Measurements from ENCODE around the gene RUBCNL.
"Not testable (repeated sequence)": the region's sequence is repeated elsewhere in the genome, so short reads cannot be mapped to it uniquely, and the experiment has no call there.

RUBCNL gene

DNA sequence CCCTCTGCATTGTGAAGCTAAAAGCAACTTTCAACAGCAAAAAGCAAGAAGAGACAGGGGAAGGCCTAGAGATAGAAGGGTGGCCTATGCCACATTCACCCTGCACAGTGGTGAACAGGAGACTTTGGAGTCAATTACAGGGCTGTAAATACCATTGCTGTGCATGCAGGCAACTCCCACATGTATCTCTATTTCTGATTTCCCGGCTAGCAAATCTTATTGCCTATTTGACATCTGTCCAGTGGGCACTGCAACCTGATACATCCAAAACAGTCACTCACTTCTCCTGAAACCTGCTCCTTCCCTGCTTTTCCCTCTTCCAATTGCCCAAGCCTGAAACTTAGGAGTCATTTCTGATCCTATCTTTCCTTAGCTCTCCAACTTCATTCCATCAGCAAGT, 13.4 kb downstream of the RUBCNL start:
- no peaks in the 10 kb centered on the region for H3K27me3 ChIP-seq (ENCODE audit: insufficient read depth, insufficient read length)
- H3K9ac ChIP-seq (ENCODE audit: insufficient read length, low read depth): no peak overlapping the region
- no peak overlapping the region for H3K4me3 ChIP-seq (ENCODE audit: insufficient read length, low read depth)
- H3K36me3 ChIP-seq (ENCODE audit: insufficient read depth, insufficient read length, low read length): no peaks in the 10 kb centered on the region
- no peak for DNase-seq (ENCODE audit: low read depth, low spot score)
- TF ChIP-seq ZNF274 (IDR thresholded peaks at IDR 0.05; ENCODE audit: low read depth, low read length) (no peak), YY1 (IDR thresholded peaks at IDR 0.05; ENCODE audit: insufficient read depth, insufficient read length) (no peak), SUZ12 (IDR thresholded peaks at IDR 0.05; ENCODE audit: extremely low read depth, insufficient read depth, insufficient read length) (no peak)
- H3K4me1 ChIP-seq (ENCODE audit: insufficient read depth, insufficient read length): no peaks in the 10 kb centered on the region
- no peaks in the 10 kb centered on the region for H3K9me3 ChIP-seq (ENCODE audit: insufficient read depth, low read length)

GRCh38 chr13:46372938-46373337, 14.1 kb downstream of the RUBCNL start:
- not testable (repeated sequence) for DNase-seq (ENCODE audit: low read depth, low spot score); H3K36me3 ChIP-seq (ENCODE audit: insufficient read depth, insufficient read length, low read length); H3K4me1 ChIP-seq (ENCODE audit: insufficient read depth, insufficient read length); H3K27me3 ChIP-seq (ENCODE audit: insufficient read depth, insufficient read length); H3K4me3 ChIP-seq (ENCODE audit: insufficient read length, low read depth); H3K9me3 ChIP-seq (ENCODE audit: insufficient read depth, low read length); H3K9ac ChIP-seq (ENCODE audit: insufficient read length, low read depth)

- DNase-seq (ENCODE audit: low read depth, low spot score): no peak
- Histone ChIP-seq H3K36me3 (ENCODE audit: insufficient read depth, insufficient read length, low read length) (no peaks in the 10 kb centered on the region), H3K4me1 (ENCODE audit: insufficient read depth, insufficient read length) (no peaks in the 10 kb centered on the region), H3K27me3 (ENCODE audit: insufficient read depth, insufficient read length) (no peaks in the 10 kb centered on the region), H3K9me3 (ENCODE audit: insufficient read depth, low read length) (no peaks in the 10 kb centered on the region), H3K9ac (ENCODE audit: insufficient read length, low read depth) (no peak overlapping the region), H3K4me3 (ENCODE audit: insufficient read length, low read depth) (no peak overlapping the region)
- TF ChIP-seq ZNF274 (IDR thresholded peaks at IDR 0.05; ENCODE audit: low read depth, low read length) (no peak), YY1 (IDR thresholded peaks at IDR 0.05; ENCODE audit: insufficient read depth, insufficient read length) (no peak), SUZ12 (IDR thresholded peaks at IDR 0.05; ENCODE audit: extremely low read depth, insufficient read depth, insufficient read length) (no peak)
Measured at GRCh38 chr13:46372071-46372470, 15.0 kb downstream of the RUBCNL start.

DNA sequence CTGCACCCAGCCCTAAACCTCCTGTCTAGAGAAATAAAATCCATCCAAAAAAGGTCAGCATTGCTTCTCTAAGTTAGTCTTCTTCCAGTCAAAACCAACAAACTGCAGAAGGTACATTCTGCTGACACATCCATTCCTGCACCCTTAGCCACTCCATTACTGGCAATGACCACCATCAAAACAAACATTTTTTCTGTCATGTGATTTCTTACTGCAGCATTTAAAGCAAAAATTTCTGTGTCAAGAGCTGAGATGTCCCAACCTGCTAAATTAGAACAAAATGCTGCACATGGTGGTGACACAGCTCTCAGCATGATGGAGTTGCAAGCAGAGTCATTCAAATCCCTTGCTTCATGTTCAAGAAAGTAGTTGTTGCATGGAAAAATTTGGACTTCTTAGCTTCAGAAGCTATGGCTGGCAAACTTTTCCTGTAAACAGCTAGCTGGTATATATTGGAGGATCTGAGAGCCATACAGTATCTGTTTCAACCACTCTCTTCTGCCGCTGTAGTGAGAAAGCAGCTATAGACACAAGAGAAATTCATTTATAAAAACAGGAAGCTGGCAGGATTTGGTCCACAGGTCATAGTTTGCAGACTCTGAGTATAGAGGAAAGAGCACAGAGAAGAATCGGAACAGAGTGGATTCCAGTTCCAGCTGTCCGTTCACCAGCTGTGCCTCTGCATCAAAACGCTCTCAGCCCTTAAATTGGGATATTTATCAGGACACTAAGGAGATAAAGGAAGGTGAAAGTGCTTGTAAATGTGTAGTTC, 17.4 kb downstream of the RUBCNL start:
- no peaks in the 10 kb centered on the region for H3K27me3 ChIP-seq (ENCODE audit: insufficient read depth, insufficient read length)
- DNase-seq (ENCODE audit: low read depth, low spot score): no peak
- H3K4me3 ChIP-seq (ENCODE audit: insufficient read length, low read depth): no peak overlapping the region
- H3K9me3 ChIP-seq (ENCODE audit: insufficient read depth, low read length): no peaks in the 10 kb centered on the region
- no peaks in the 10 kb centered on the region for H3K36me3 ChIP-seq (ENCODE audit: insufficient read depth, insufficient read length, low read length)
- TF ChIP-seq YY1 (IDR thresholded peaks at IDR 0.05; ENCODE audit: insufficient read depth, insufficient read length) (no peak), SUZ12 (IDR thresholded peaks at IDR 0.05; ENCODE audit: extremely low read depth, insufficient read depth, insufficient read length) (no peak), ZNF274 (IDR thresholded peaks at IDR 0.05; ENCODE audit: low read depth, low read length) (no peak)
- H3K9ac ChIP-seq (ENCODE audit: insufficient read length, low read depth): no peak overlapping the region
- no peaks in the 10 kb centered on the region for H3K4me1 ChIP-seq (ENCODE audit: insufficient read depth, insufficient read length)

GRCh38 chr13:46367617-46368327, 19.3 kb downstream of the RUBCNL start:
- no peaks in the 10 kb centered on the region for H3K9me3 ChIP-seq (ENCODE audit: insufficient read depth, low read length)
- no peaks in the 10 kb centered on the region for H3K36me3 ChIP-seq (ENCODE audit: insufficient read depth, insufficient read length, low read length)
- H3K9ac ChIP-seq (ENCODE audit: insufficient read length, low read depth): no peak overlapping the region
- H3K4me1 ChIP-seq (ENCODE audit: insufficient read depth, insufficient read length): no peaks in the 10 kb centered on the region
- DNase-seq (ENCODE audit: low read depth, low spot score): no peak
- no peak overlapping the region for H3K4me3 ChIP-seq (ENCODE audit: insufficient read length, low read depth)
- no peaks in the 10 kb centered on the region for H3K27me3 ChIP-seq (ENCODE audit: insufficient read depth, insufficient read length)
- TF ChIP-seq ZNF274 (IDR thresholded peaks at IDR 0.05; ENCODE audit: low read depth, low read length): no peak
- no peak for TF ChIP-seq SUZ12 (IDR thresholded peaks at IDR 0.05; ENCODE audit: extremely low read depth, insufficient read depth, insufficient read length)
- TF ChIP-seq YY1 (IDR thresholded peaks at IDR 0.05; ENCODE audit: insufficient read depth, insufficient read length): no peak

- no peaks in the 10 kb centered on the region for H3K27me3 ChIP-seq (ENCODE audit: insufficient read depth, insufficient read length)
- no peaks in the 10 kb centered on the region for H3K9me3 ChIP-seq (ENCODE audit: insufficient read depth, low read length)
- no peaks in the 10 kb centered on the region for H3K36me3 ChIP-seq (ENCODE audit: insufficient read depth, insufficient read length, low read length)
- TF ChIP-seq SUZ12 (IDR thresholded peaks at IDR 0.05; ENCODE audit: extremely low read depth, insufficient read depth, insufficient read length): no peak
- TF ChIP-seq ZNF274 (IDR thresholded peaks at IDR 0.05; ENCODE audit: low read depth, low read length): no peak
- TF ChIP-seq YY1 (IDR thresholded peaks at IDR 0.05; ENCODE audit: insufficient read depth, insufficient read length): no peak
- no peak for DNase-seq (ENCODE audit: low read depth, low spot score)
- no peak overlapping the region for H3K4me3 ChIP-seq (ENCODE audit: insufficient read length, low read depth)
- no peaks in the 10 kb centered on the region for H3K4me1 ChIP-seq (ENCODE audit: insufficient read depth, insufficient read length)
- no peak overlapping the region for H3K9ac ChIP-seq (ENCODE audit: insufficient read length, low read depth)
Measured at GRCh38 chr13:46361276-46361934, 25.6 kb downstream of the RUBCNL start.

DNA sequence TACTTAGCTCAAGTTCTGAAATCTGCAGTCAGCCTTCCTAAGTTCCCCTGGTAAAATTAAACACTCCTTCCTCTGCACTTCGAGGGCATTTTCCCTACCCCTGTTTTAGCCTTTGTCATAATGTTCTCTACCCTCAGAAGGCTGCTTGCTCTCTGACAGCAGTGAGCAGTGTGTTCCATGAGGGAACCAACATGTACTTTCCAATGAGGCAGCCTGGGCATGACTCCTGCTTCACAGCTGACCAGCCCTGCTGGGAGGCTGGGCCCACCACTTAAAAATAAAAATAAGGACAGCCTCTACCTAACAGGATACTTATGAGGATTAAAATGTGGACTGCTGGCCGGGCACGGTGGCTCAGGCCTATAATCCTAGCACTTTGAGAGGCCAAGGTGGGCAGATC, 26.4 kb downstream of the RUBCNL start:
- Histone ChIP-seq H3K36me3 (ENCODE audit: insufficient read depth, insufficient read length, low read length) (no peaks in the 10 kb centered on the region), H3K4me1 (ENCODE audit: insufficient read depth, insufficient read length) (no peaks in the 10 kb centered on the region), H3K4me3 (ENCODE audit: insufficient read length, low read depth) (no peak overlapping the region)

More for the DNA sequence above, 26.4 kb downstream of the RUBCNL start:
- no peak for DNase-seq (ENCODE audit: low read depth, low spot score)
- TF ChIP-seq SUZ12 (IDR thresholded peaks at IDR 0.05; ENCODE audit: extremely low read depth, insufficient read depth, insufficient read length): no peak
- no peak for TF ChIP-seq ZNF274 (IDR thresholded peaks at IDR 0.05; ENCODE audit: low read depth, low read length)
- no peak for TF ChIP-seq YY1 (IDR thresholded peaks at IDR 0.05; ENCODE audit: insufficient read depth, insufficient read length)
- no peaks in the 10 kb centered on the region for H3K27me3 ChIP-seq (ENCODE audit: insufficient read depth, insufficient read length)
- no peaks in the 10 kb centered on the region for H3K9me3 ChIP-seq (ENCODE audit: insufficient read depth, low read length)
- no peak overlapping the region for H3K9ac ChIP-seq (ENCODE audit: insufficient read length, low read depth)

All from NT2/D1 (cell line).